ENCODE results near the gene ODAD4.

- TF ChIP-seq CTCF (IDR thresholded peaks at IDR 0.05), result no peak
- TF ChIP-seq POLR2A (IDR thresholded peaks at IDR 0.05), result no peak
These were observed 26.8 kb downstream of the ODAD4 start for GRCh38 chr17:41957031-41957868.
